Central memory CD8-positive, alpha-beta T cell (primary cell): ENCODE results near the gene THSD4.

Source experiments
- ATAC-seq: fragments of 150-1000 bp; cut with Tn5 transposase; replicated peaks from 2 replicates; pipeline ENCODE4 v1.10.0; 2022; ENCODE audit warnings: mild to moderate bottlenecking, moderate FRiP score, moderate number of reproducible peaks; ENCODE audit not compliant: poor library complexity, severe bottlenecking; ENCODE audit errors: extremely low read depth
- DNase-seq, 2 donors: peaks; one replicate each; pipeline ENCODE4 v3.0.0; 2021; ENCODE audit warnings: low spot score in 2 of 2
- H3K27ac Mint-ChIP-seq: one replicate; pipeline ENCODE4 v1.8.0; 2022; ENCODE audit warnings: low read depth, mild to moderate bottlenecking, moderate library complexity, mixed read lengths
- H3K27me3 Mint-ChIP-seq: one replicate; pipeline ENCODE4 v1.8.0; 2022; ENCODE audit warnings: mixed read lengths
- H3K36me3 Mint-ChIP-seq: one replicate; pipeline ENCODE4 v1.8.0; 2022; ENCODE audit warnings: mild to moderate bottlenecking, moderate library complexity, mixed read lengths; ENCODE audit not compliant: insufficient read depth
- H3K4me1 Mint-ChIP-seq: one replicate; pipeline ENCODE4 v1.8.0; 2022; ENCODE audit warnings: mixed read lengths
- H3K4me3 Mint-ChIP-seq: one replicate; pipeline ENCODE4 v1.8.0; 2022; ENCODE audit warnings: mild to moderate bottlenecking, moderate library complexity, mixed read lengths
- H3K9me3 Mint-ChIP-seq: one replicate; pipeline ENCODE4 v1.8.0; 2022; ENCODE audit warnings: mixed read lengths

THSD4 gene

GRCh38 chr15:71218272-71218805 lies 103.1 kb downstream of the THSD4 start:
- no peaks in the 10 kb centered on the region for H3K4me1 Mint-ChIP-seq
- DNase-seq, result no peak
- ATAC-seq, result no peak
- peaks cover 20% of the 10 kb centered on the region for H3K27me3 Mint-ChIP-seq
- no peak overlapping the region for H3K27ac Mint-ChIP-seq
- no peaks in the 10 kb centered on the region for H3K9me3 Mint-ChIP-seq
- no peak overlapping the region for H3K4me3 Mint-ChIP-seq
- H3K36me3 Mint-ChIP-seq, result no peaks in the 10 kb centered on the region

- no peak overlapping the region for H3K27ac Mint-ChIP-seq
- no peak overlapping the region for H3K4me3 Mint-ChIP-seq
- H3K27me3 Mint-ChIP-seq, result peaks cover 23% of the 10 kb centered on the region
- DNase-seq (no peak), ATAC-seq (no peak)
- H3K36me3 Mint-ChIP-seq, result no peaks in the 10 kb centered on the region
- no peaks in the 10 kb centered on the region for H3K4me1 Mint-ChIP-seq
- no peaks in the 10 kb centered on the region for H3K9me3 Mint-ChIP-seq
Observed at GRCh38 chr15:71219101-71219500, 103.8 kb downstream of the THSD4 start.

GRCh38 chr15:71219645-71220044 lies 104.4 kb downstream of the THSD4 start:
- H3K27ac Mint-ChIP-seq, result no peak overlapping the region
- no peak for DNase-seq
- H3K4me1 Mint-ChIP-seq, result no peaks in the 10 kb centered on the region
- H3K27me3 Mint-ChIP-seq, result peaks cover 26% of the 10 kb centered on the region
- no peaks in the 10 kb centered on the region for H3K36me3 Mint-ChIP-seq
- no peak for ATAC-seq
- no peaks in the 10 kb centered on the region for H3K9me3 Mint-ChIP-seq
- H3K4me3 Mint-ChIP-seq, result no peak overlapping the region

- Mint-ChIP-seq H3K4me1 (no peaks in the 10 kb centered on the region), H3K4me3 (no peak overlapping the region), H3K36me3 (no peaks in the 10 kb centered on the region), H3K9me3 (no peaks in the 10 kb centered on the region), H3K27ac (no peak overlapping the region), H3K27me3 (peaks cover 26% of the 10 kb centered on the region)
- ATAC-seq, result no peak
- no peak for DNase-seq
Observed at GRCh38 chr15:71220828-71221227, 105.6 kb downstream of the THSD4 start.

GRCh38 chr15:71221417-71221816 lies 106.1 kb downstream of the THSD4 start:
- DNase-seq (no peak), ATAC-seq (no peak)
- Mint-ChIP-seq H3K27me3 (peaks cover 26% of the 10 kb centered on the region), H3K4me1 (no peaks in the 10 kb centered on the region), H3K4me3 (no peak overlapping the region), H3K27ac (no peak overlapping the region), H3K9me3 (no peaks in the 10 kb centered on the region), H3K36me3 (no peaks in the 10 kb centered on the region)

- peaks cover 27% of the 10 kb centered on the region for H3K27me3 Mint-ChIP-seq
- no peaks in the 10 kb centered on the region for H3K9me3 Mint-ChIP-seq
- no peak for ATAC-seq
- no peaks in the 10 kb centered on the region for H3K36me3 Mint-ChIP-seq
- no peak overlapping the region for H3K27ac Mint-ChIP-seq
- no peak for DNase-seq
- H3K4me1 Mint-ChIP-seq, result no peaks in the 10 kb centered on the region
- no peak overlapping the region for H3K4me3 Mint-ChIP-seq
Observed at GRCh38 chr15:71223516-71223915, 108.2 kb downstream of the THSD4 start.

- H3K36me3 Mint-ChIP-seq, result no peaks in the 10 kb centered on the region
- H3K27me3 Mint-ChIP-seq, result peaks cover 32% of the 10 kb centered on the region
- no peaks in the 10 kb centered on the region for H3K9me3 Mint-ChIP-seq
- ATAC-seq (no peak), DNase-seq (no peak)
- H3K4me3 Mint-ChIP-seq, result no peak overlapping the region
- H3K4me1 Mint-ChIP-seq, result no peaks in the 10 kb centered on the region
- no peak overlapping the region for H3K27ac Mint-ChIP-seq
Observed at GRCh38 chr15:71224024-71224423, 108.8 kb downstream of the THSD4 start.

- H3K27ac Mint-ChIP-seq, result no peak overlapping the region
- DNase-seq (no peak), ATAC-seq (no peak)
- no peaks in the 10 kb centered on the region for H3K4me1 Mint-ChIP-seq
- H3K9me3 Mint-ChIP-seq, result no peaks in the 10 kb centered on the region
- H3K36me3 Mint-ChIP-seq, result no peaks in the 10 kb centered on the region
- no peak overlapping the region for H3K4me3 Mint-ChIP-seq
- H3K27me3 Mint-ChIP-seq, result peaks cover 49% of the 10 kb centered on the region
Observed at GRCh38 chr15:71225851-71226250, 110.6 kb downstream of the THSD4 start.

GRCh38 chr15:71226536-71227455 lies 111.5 kb downstream of the THSD4 start:
- peaks cover 49% of the 10 kb centered on the region for H3K27me3 Mint-ChIP-seq
- H3K9me3 Mint-ChIP-seq, result no peaks in the 10 kb centered on the region
- ATAC-seq (no peak), DNase-seq (no peak)
- no peaks in the 10 kb centered on the region for H3K36me3 Mint-ChIP-seq
- no peaks in the 10 kb centered on the region for H3K4me1 Mint-ChIP-seq
- H3K27ac Mint-ChIP-seq, result no peak overlapping the region
- H3K4me3 Mint-ChIP-seq, result no peak overlapping the region

- Mint-ChIP-seq H3K4me1 (no peaks in the 10 kb centered on the region), H3K9me3 (no peaks in the 10 kb centered on the region), H3K36me3 (no peaks in the 10 kb centered on the region), H3K27ac (no peak overlapping the region), H3K4me3 (no peak overlapping the region), H3K27me3 (peaks cover 57% of the 10 kb centered on the region)
- ATAC-seq, result no peak
- DNase-seq, result no peak
Observed at GRCh38 chr15:71228403-71228802, 113.1 kb downstream of the THSD4 start.

GRCh38 chr15:71230303-71230702 lies 115.0 kb downstream of the THSD4 start:
- DNase-seq (no peak), ATAC-seq (no peak)
- H3K36me3 Mint-ChIP-seq, result no peaks in the 10 kb centered on the region
- H3K27ac Mint-ChIP-seq, result no peak overlapping the region
- no peaks in the 10 kb centered on the region for H3K4me1 Mint-ChIP-seq
- peaks cover 62% of the 10 kb centered on the region for H3K27me3 Mint-ChIP-seq
- no peaks in the 10 kb centered on the region for H3K9me3 Mint-ChIP-seq
- no peak overlapping the region for H3K4me3 Mint-ChIP-seq

GRCh38 chr15:71231758-71232157 lies 116.5 kb downstream of the THSD4 start:
- H3K36me3 Mint-ChIP-seq, result no peaks in the 10 kb centered on the region
- H3K9me3 Mint-ChIP-seq, result no peaks in the 10 kb centered on the region
- ATAC-seq, result no peak
- no peak for DNase-seq
- H3K27me3 Mint-ChIP-seq, result peaks cover 72% of the 10 kb centered on the region
- no peak overlapping the region for H3K27ac Mint-ChIP-seq
- no peak overlapping the region for H3K4me3 Mint-ChIP-seq
- no peaks in the 10 kb centered on the region for H3K4me1 Mint-ChIP-seq

- Mint-ChIP-seq H3K27ac (no peak overlapping the region), H3K9me3 (no peaks in the 10 kb centered on the region), H3K36me3 (no peaks in the 10 kb centered on the region), H3K27me3 (peaks cover 79% of the 10 kb centered on the region), H3K4me1 (no peaks in the 10 kb centered on the region), H3K4me3 (no peak overlapping the region)
- DNase-seq (no peak), ATAC-seq (no peak)
Observed at GRCh38 chr15:71232411-71232810, 117.1 kb downstream of the THSD4 start.
